HepG2 (cell line): ENCODE measurements around the gene TAF12. TPM values are rescaled to one million over a fixed set of nuclear protein-coding genes. Genes with fewer than 3 reads are reported as not detected.
A peak's percentile ranks its signal among the peaks of the same experiment; 100 is the strongest.

Experiments
- ATAC-seq: fragments of 200-7000 bp; cut with Tn5 transposase; 3 replicates; pipeline ENCODE4 v1.9.1; 2020; ENCODE audit warnings: mild to moderate bottlenecking, moderate library complexity
- BruUV-seq: library from RNA; stranded (reverse); fragments of 400-500 nt; replicated peaks from 2 replicates; lab custom pipeline; 2021; lab: Mats Ljungman, UMichigan
- CTCF ChIA-PET: fragments of 300-600 bp; formaldehyde crosslinking; extraction: SDS; loops from one replicate; lab custom pipeline; 2021; ENCODE audit warnings: low total read pairs, inconsistent platforms, low intra/inter-chr PET ratio; lab: Yijun Ruan, JAX
- POLR2A ChIA-PET: fragments of 350-600 bp; sonication (Branson Sonifier 250); formaldehyde crosslinking; loops from one replicate; lab custom pipeline; 2020; ENCODE audit warnings: antibody characterized with exemption, inconsistent platforms; lab: Yijun Ruan, JAX
- DNase-seq: peaks from one replicate; pipeline ENCODE4 v3.0.0-alpha.2; 2015; ENCODE audit warnings: low spot score
- FAIRE-seq: peaks from 3 replicates; lab custom pipeline; 2011; peaks lifted over from hg19 to GRCh38; lab: Jason Lieb, UNC
- H2AFZ ChIP-seq: one replicate; pipeline ENCODE4 v1.6.1; 2011; ENCODE audit warnings: low read length, inconsistent platforms
- H3K27ac ChIP-seq: fragments of 300-600 bp; 3 replicates; pipeline ENCODE4 v1.8.0; 2011; ENCODE audit warnings: mixed run types, mild to moderate bottlenecking, mixed read lengths, low read length, inconsistent platforms; ENCODE audit not compliant: insufficient read depth; ENCODE audit errors: extremely low read length
- H3K27me3 ChIP-seq, 2 experiments: fragments of 200-600 bp in 1 of 2; 2 replicates in 1 of 2; 3 replicates in 1 of 2; pipeline versions ENCODE4 v1.6.0 to v1.8.0; 2011; ENCODE audit warnings: low read length in 2 of 2, mild to moderate bottlenecking in 2 of 2, moderate library complexity in 2 of 2, inconsistent platforms in 1 of 2; ENCODE audit not compliant: insufficient read depth in 2 of 2, control insufficient read depth in 1 of 2
- H3K36me3 ChIP-seq, 2 experiments: fragments of 200-600 bp in 1 of 2; replicated peaks in 1 of 2; 2 replicates in 1 of 2; 3 replicates in 1 of 2; pipeline versions ENCODE4 v1.5.1 to v1.8.0; 2011; ENCODE audit warnings: low read length in 2 of 2, inconsistent platforms in 1 of 2; ENCODE audit not compliant: insufficient read depth in 2 of 2, control insufficient read depth in 1 of 2
- H3K4me1 ChIP-seq: 2 replicates; pipeline ENCODE4 v1.5.1; 2012; ENCODE audit warnings: low read length, inconsistent platforms; ENCODE audit not compliant: insufficient read depth
- H3K4me2 ChIP-seq: 2 replicates; pipeline ENCODE4 v1.6.0; 2011; ENCODE audit warnings: low read depth, low read length, inconsistent platforms
- H3K4me3 ChIP-seq, 3 experiments: fragments of 200-600 bp in 1 of 3; sonication (generic), shearing (Covaris generic) in 1 of 3; replicated peaks in 1 of 3; 2 replicates each; pipeline ENCODE4 v1.5.1; 2011 to 2016; ENCODE audit warnings: low read length in 3 of 3, inconsistent platforms in 2 of 3, low read depth in 2 of 3, mild to moderate bottlenecking in 2 of 3, control low read depth in 1 of 3, mixed read lengths in 1 of 3; ENCODE audit not compliant: insufficient read depth in 1 of 3
- H3K79me2 ChIP-seq: one replicate; pipeline ENCODE4 v1.6.1; 2011; ENCODE audit warnings: low read length, inconsistent platforms; ENCODE audit not compliant: insufficient read depth
- H3K9ac ChIP-seq: 2 replicates; pipeline ENCODE4 v1.6.0; 2011; ENCODE audit warnings: mild to moderate bottlenecking, low read depth, low read length, inconsistent platforms; ENCODE audit not compliant: insufficient read depth
- H3K9me3 ChIP-seq: 2 replicates; pipeline ENCODE4 v1.5.1; 2012; ENCODE audit warnings: mild to moderate bottlenecking, low read length
- H4K20me1 ChIP-seq: 2 replicates; pipeline ENCODE4 v1.6.0; 2011; ENCODE audit warnings: inconsistent platforms, mild to moderate bottlenecking, low read length, moderate library complexity; ENCODE audit not compliant: insufficient read depth
- BHLHE40 ChIP-seq: IDR thresholded peaks from 2 replicates; pipeline ENCODE4 v1.6.1; 2011; ENCODE audit warnings: low read length, improper control_type of control experiment
- ZBTB7A ChIP-seq: sonication (generic); formaldehyde crosslinking; IDR thresholded peaks from 2 replicates; pipeline ENCODE4 v1.8.0; 2022; ENCODE audit warnings: mild to moderate bottlenecking, missing genetic modification reagents
- ZFP36L1 ChIP-seq: sonication (generic); formaldehyde crosslinking; IDR thresholded peaks from 2 replicates; pipeline ENCODE4 v1.8.0; 2022; ENCODE audit warnings: mild to moderate bottlenecking, missing genetic modification reagents, moderate library complexity
- ZNF253 ChIP-seq: sonication (generic); formaldehyde crosslinking; IDR thresholded peaks from 2 replicates; pipeline ENCODE4 v1.8.0; 2022; ENCODE audit warnings: mild to moderate bottlenecking, missing genetic modification reagents, borderline replicate concordance
- ZNF432 ChIP-seq: sonication (generic); formaldehyde crosslinking; IDR thresholded peaks from 2 replicates; pipeline ENCODE4 v1.5.0; 2020; ENCODE audit warnings: missing genetic modification reagents, mild to moderate bottlenecking, borderline replicate concordance
- ZNF660 ChIP-seq: sonication (generic); formaldehyde crosslinking; IDR thresholded peaks from 2 replicates; pipeline ENCODE4 v1.5.1; 2020; ENCODE audit warnings: mild to moderate bottlenecking, low read depth, missing genetic modification reagents, borderline replicate concordance
- WGBS: methylation state at CpG from one replicate; pipeline ENCODE4 v1.1.6; 2017; ENCODE audit warnings: low lambda C conversion rate; 5-methylcytosine and 5-hydroxymethylcytosine counted together
- in situ Hi-C: cut with HindIII; loops from 2 replicates; pipeline ENCODE4 v1.10.0; 2017; ENCODE audit warnings: low pct_unique_long_range_greater_than_20kb; ENCODE audit not compliant: extremely low pct_ligation_motif_present
- intact Hi-C: fragments of 100-400 bp; cut with micrococcal nuclease; formaldehyde crosslinking; loops from one replicate; pipeline ENCODE4 v1.10.0; 2022; ENCODE audit not compliant: unreplicated experiment
- polyA plus RNA-seq, 8 experiments: library from polyadenylated mRNA; depleted of rRNA in 3 of 8; stranded (reverse) in 7 of 8; unstranded in 1 of 8; fragments of >200 nt; fragmentation: Illumina TruSeq in 4 of 8; extraction: Trizol in 4 of 8; gene quantifications; 2 replicates each; pipeline versions ENCODE4 v1.2.1 to v1.2.3, GENCODE V29; 2011 to 2016; ENCODE audit warnings: low read depth in 4 of 8, missing spikeins in 1 of 8, mixed read lengths in 1 of 8; ENCODE audit not compliant: insufficient read depth in 1 of 8
- total RNA-seq, 5 experiments: library from RNA; depleted of rRNA; stranded (reverse); fragments of >200 nt; fragmentation: Illumina TruSeq; extraction: Trizol; gene quantifications; 2 replicates each; pipeline ENCODE4 v1.2.3, GENCODE V29; 2016; ENCODE audit warnings: low read depth in 1 of 5
- TF ChIP-seq, protein P1 (sequence below): fragments of 450-650 bp; IDR thresholded peaks from 2 replicates; pipeline ENCODE4 v1.6.1; 2016
- TF ChIP-seq, protein P2 (sequence below): IDR thresholded peaks from 2 replicates; pipeline ENCODE4 v1.6.1; 2016; ENCODE audit warnings: low read depth, borderline replicate concordance
- TF ChIP-seq, protein P3 (sequence below): sonication (generic); formaldehyde crosslinking; IDR thresholded peaks from 2 replicates; pipeline ENCODE4 v1.5.1; 2020; ENCODE audit warnings: missing genetic modification reagents, mild to moderate bottlenecking, borderline replicate concordance
- TF ChIP-seq, protein P4 (sequence below): sonication (generic); formaldehyde crosslinking; IDR thresholded peaks from 2 replicates; pipeline ENCODE4 v1.4.0; 2020; ENCODE audit warnings: missing genetic modification reagents

The TAF12 gene
- total and polyA plus RNA-seq, 2 of the 13 experiments (the other 11 are each of a cell fraction or from before 2014, with no cell fraction given): 16.3 to 17.1 TPM

DNA sequence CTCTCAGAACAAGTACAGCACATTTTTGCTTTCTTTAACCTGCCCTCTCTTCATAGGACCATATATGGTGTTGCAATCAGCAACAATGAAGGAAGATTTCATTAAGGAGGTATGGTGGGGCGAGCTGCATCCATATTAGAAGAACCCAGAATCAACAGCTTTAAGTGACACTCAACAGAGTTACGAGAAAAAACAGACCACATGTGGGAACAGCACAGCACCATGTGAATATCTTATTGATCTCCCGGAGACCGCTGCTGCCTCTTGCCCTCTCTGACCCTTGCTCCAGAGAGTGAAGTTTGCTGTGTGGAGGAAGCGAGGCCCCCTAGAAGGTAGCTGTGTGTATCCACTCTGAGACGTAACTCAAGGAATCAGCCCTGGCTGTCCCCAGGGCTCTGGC lies 37.9 kb downstream of the TAF12 start:
- H2AFZ ChIP-seq: no peak overlapping the region
- DNase-seq (no peak), FAIRE-seq (no peak), ATAC-seq (no peak)
- no peak overlapping the region for H3K9ac ChIP-seq
- no peak overlapping the region for H3K4me2 ChIP-seq
- ChIA-PET POLR2A (interaction anchor here (0.6 to 2.0 kb wide), 2 partner anchors 23 to 24 kb away, joined by 3 to 7 read pairs; no protein-coding TSS in a partner anchor), CTCF (no interaction called here)
- H4K20me1 ChIP-seq: no peaks in the 10 kb centered on the region
- H3K27ac ChIP-seq: no peak overlapping the region
- in situ Hi-C loops (loop anchor here (5.0 to 25.0 kb wide), 2 partner anchors 88 to 193 kb away; no protein-coding TSS in a partner anchor), intact Hi-C loops (loop anchor here (5.0 kb wide), 1 partner anchor 248 kb away; no protein-coding TSS in a partner anchor)
- TF ChIP-seq, protein P1, sequence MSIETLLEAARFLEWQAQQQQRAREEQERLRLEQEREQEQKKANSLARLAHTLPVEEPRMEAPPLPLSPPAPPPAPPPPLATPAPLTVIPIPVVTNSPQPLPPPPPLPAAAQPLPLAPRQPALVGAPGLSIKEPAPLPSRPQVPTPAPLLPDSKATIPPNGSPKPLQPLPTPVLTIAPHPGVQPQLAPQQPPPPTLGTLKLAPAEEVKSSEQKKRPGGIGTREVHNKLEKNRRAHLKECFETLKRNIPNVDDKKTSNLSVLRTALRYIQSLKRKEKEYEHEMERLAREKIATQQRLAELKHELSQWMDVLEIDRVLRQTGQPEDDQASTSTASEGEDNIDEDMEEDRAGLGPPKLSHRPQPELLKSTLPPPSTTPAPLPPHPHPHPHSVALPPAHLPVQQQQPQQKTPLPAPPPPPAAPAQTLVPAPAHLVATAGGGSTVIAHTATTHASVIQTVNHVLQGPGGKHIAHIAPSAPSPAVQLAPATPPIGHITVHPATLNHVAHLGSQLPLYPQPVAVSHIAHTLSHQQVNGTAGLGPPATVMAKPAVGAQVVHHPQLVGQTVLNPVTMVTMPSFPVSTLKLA: peak; percentile 65
- TF ChIP-seq ZNF432 (CRISPR knock-in tag): no peak
- WGBS: 70% methylated on average over 6 of the region's 6 CpGs
- H3K4me1 ChIP-seq: peaks cover 40% of the 10 kb centered on the region
- no peaks in the 10 kb centered on the region for H3K79me2 ChIP-seq
- H3K27me3 ChIP-seq: no peaks in the 10 kb centered on the region
- BruUV-seq: no TSS peak
- no peak overlapping the region for H3K4me3 ChIP-seq
- peaks cover 0 to 4% of the 10 kb centered on the region in 2 experiments; a peak in 2 of 5 replicates for H3K36me3 ChIP-seq
- H3K9me3 ChIP-seq: no peaks in the 10 kb centered on the region

DNA sequence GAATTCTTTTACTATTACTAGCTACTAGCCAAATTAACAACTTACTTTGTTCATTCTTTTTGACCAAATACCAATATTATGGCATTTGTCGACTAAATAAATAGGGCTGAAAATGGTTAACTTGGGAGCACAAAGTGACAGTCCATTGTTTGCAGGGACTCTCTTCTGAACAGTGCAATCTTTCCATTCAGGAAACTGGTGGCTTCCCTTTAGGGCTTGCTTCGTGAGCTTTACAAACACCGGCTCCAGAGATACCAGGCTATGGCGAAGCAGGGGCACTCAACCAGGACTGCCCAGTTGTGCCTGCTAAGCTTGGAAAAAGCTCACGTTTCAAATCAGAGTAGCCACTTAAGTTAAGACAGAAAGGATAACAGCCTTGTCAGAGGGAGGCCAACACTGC lies 38.5 kb downstream of the TAF12 start:
- TF ChIP-seq ZFP36L1 (no peak), ZBTB7A (no peak), ZNF253 (CRISPR knock-in tag) (no peak), ZNF660 (CRISPR knock-in tag) (no peak), BHLHE40 (no peak)
- TF ChIP-seq, protein P2, sequence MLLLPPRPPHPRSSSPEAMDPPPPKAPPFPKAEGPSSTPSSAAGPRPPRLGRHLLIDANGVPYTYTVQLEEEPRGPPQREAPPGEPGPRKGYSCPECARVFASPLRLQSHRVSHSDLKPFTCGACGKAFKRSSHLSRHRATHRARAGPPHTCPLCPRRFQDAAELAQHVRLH (CRISPR knock-in tag): no peak
- TF ChIP-seq, protein P3, sequence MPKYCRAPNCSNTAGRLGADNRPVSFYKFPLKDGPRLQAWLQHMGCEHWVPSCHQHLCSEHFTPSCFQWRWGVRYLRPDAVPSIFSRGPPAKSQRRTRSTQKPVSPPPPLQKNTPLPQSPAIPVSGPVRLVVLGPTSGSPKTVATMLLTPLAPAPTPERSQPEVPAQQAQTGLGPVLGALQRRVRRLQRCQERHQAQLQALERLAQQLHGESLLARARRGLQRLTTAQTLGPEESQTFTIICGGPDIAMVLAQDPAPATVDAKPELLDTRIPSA (CRISPR knock-in tag): no peak
- TF ChIP-seq, protein P4, sequence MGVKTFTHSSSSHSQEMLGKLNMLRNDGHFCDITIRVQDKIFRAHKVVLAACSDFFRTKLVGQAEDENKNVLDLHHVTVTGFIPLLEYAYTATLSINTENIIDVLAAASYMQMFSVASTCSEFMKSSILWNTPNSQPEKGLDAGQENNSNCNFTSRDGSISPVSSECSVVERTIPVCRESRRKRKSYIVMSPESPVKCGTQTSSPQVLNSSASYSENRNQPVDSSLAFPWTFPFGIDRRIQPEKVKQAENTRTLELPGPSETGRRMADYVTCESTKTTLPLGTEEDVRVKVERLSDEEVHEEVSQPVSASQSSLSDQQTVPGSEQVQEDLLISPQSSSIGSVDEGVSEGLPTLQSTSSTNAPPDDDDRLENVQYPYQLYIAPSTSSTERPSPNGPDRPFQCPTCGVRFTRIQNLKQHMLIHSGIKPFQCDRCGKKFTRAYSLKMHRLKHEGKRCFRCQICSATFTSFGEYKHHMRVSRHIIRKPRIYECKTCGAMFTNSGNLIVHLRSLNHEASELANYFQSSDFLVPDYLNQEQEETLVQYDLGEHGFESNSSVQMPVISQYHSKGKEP (CRISPR knock-in tag): no peak
- TF ChIP-seq, all 625 proteins: peak for 0
- H3K4me2 ChIP-seq: no peak overlapping the region
- no peaks in the 10 kb centered on the region for H3K27me3 ChIP-seq
- peaks cover 40% of the 10 kb centered on the region for H3K4me1 ChIP-seq
- no TSS peak for BruUV-seq
- DNase-seq (no peak), FAIRE-seq (no peak), ATAC-seq (no peak)
- in situ Hi-C loops: loop anchor here (5.0 to 25.0 kb wide), 2 partner anchors 87 to 192 kb away; no protein-coding TSS in a partner anchor
- H2AFZ ChIP-seq: no peak overlapping the region
- no peaks in the 10 kb centered on the region for H3K9me3 ChIP-seq
- intact Hi-C loops: loop anchor here (5.0 kb wide), 1 partner anchor 247 kb away; no protein-coding TSS in a partner anchor
- H3K4me3 ChIP-seq: no peak overlapping the region
- ChIA-PET POLR2A (interaction anchor here (0.6 kb wide), 1 partner anchor 23 kb away, joined by 3 read pairs; no protein-coding TSS in a partner anchor), CTCF (interaction anchor here (2.6 kb wide), 1 partner anchor 87 kb away, joined by 27 read pairs; no protein-coding TSS in a partner anchor)
- H3K79me2 ChIP-seq: no peaks in the 10 kb centered on the region
- no peak overlapping the region for H3K9ac ChIP-seq
- WGBS: 83% methylated on average over 5 of the region's 5 CpGs
- H3K27ac ChIP-seq: no peak overlapping the region
- H3K36me3 ChIP-seq: peaks cover 0 to 4% of the 10 kb centered on the region in 2 experiments; a peak in 2 of 5 replicates
- H4K20me1 ChIP-seq: no peaks in the 10 kb centered on the region
